Endothelial cell of umbilical vein (primary cell): Measurements from ENCODE around the gene SLC22A17. TPM values are rescaled to one million over a fixed set of nuclear protein-coding genes. Genes with fewer than 3 reads are reported as not detected.

ENCODE experiments used
- BruUV-seq: library from RNA; stranded (reverse); fragments of 400-500 nt; replicated peaks from 2 replicates; lab custom pipeline; 2021; lab: Mats Ljungman, UMichigan
- CTCF ChIA-PET: fragments of 300-600, 350-600 bp; sonication (Branson Sonifier 250); formaldehyde crosslinking; loops from one replicate; lab custom pipeline; 2021; ENCODE audit warnings: antibody characterized with exemption, inconsistent platforms; lab: Charles Lee
- POLR2A ChIA-PET: fragments of 300-600, 350-600 bp; sonication (Branson Sonifier 250); formaldehyde crosslinking; loops from one replicate; lab custom pipeline; 2021; ENCODE audit warnings: antibody characterized with exemption, inconsistent platforms; lab: Charles Lee
- DNase-seq: peaks from one replicate; pipeline ENCODE4 v3.0.0-alpha.2; 2011; ENCODE audit warnings: low read depth, low spot score
- FAIRE-seq: peaks from 2 replicates; lab custom pipeline; 2011; peaks lifted over from hg19 to GRCh38; lab: Jason Lieb, UNC
- H2AFZ ChIP-seq: 2 replicates; pipeline ENCODE4 v1.6.0; 2012; ENCODE audit warnings: low read depth, low read length, control low read depth, inconsistent platforms
- H3K27ac ChIP-seq: 2 replicates; pipeline ENCODE4 v1.5.1; 2011; ENCODE audit warnings: low read depth, mild to moderate bottlenecking, control low read depth, low read length, moderate library complexity; ENCODE audit not compliant: insufficient read depth
- H3K27me3 ChIP-seq, 2 experiments: 2 replicates each; pipeline versions ENCODE4 v1.6.0 to v1.6.1; 2011; ENCODE audit warnings: low read length in 2 of 2, mixed read lengths in 1 of 2; ENCODE audit not compliant: control insufficient read depth in 2 of 2, insufficient read depth in 2 of 2
- H3K36me3 ChIP-seq, 2 experiments: 2 replicates in 1 of 2; 3 replicates in 1 of 2; pipeline ENCODE4 v1.5.1; 2011; ENCODE audit warnings: low read length in 2 of 2, mild to moderate bottlenecking in 1 of 2, moderate library complexity in 1 of 2; ENCODE audit not compliant: control insufficient read depth in 2 of 2, insufficient read depth in 2 of 2; ENCODE audit errors: extremely low read depth in 1 of 2
- H3K4me1 ChIP-seq: 3 replicates; pipeline ENCODE4 v1.5.1; 2011; ENCODE audit warnings: mild to moderate bottlenecking, low read length; ENCODE audit not compliant: control insufficient read depth, insufficient read depth; ENCODE audit errors: extremely low read depth
- H3K4me2 ChIP-seq: 2 replicates; pipeline ENCODE4 v1.6.1; 2011; ENCODE audit warnings: low read length, control low read depth, mixed read lengths; ENCODE audit not compliant: insufficient read depth
- H3K4me3 ChIP-seq, 3 experiments: fragments of 200-600 bp in 1 of 3; sonication (generic), shearing (Covaris generic) in 1 of 3; replicated peaks in 1 of 3; 2 replicates each; pipeline ENCODE4 v1.5.1; 2011 to 2016; ENCODE audit warnings: control low read depth in 3 of 3, low read length in 3 of 3, mild to moderate bottlenecking in 2 of 3, inconsistent platforms in 1 of 3, low read depth in 1 of 3, moderate library complexity in 1 of 3; ENCODE audit not compliant: insufficient read depth in 1 of 3
- H3K79me2 ChIP-seq: 2 replicates; pipeline ENCODE4 v1.6.0; 2012; ENCODE audit warnings: low read length, inconsistent platforms; ENCODE audit not compliant: control insufficient read depth, insufficient read depth
- H3K9ac ChIP-seq: replicated peaks from 2 replicates; pipeline ENCODE3; 2011; ENCODE audit warnings: low read length, control low read depth; ENCODE audit not compliant: insufficient read depth; ENCODE audit errors: extremely low read depth
- H3K9me1 ChIP-seq: replicated peaks from 3 replicates; pipeline ENCODE4 v1.6.0; 2011; ENCODE audit warnings: mild to moderate bottlenecking, low read length; ENCODE audit not compliant: control insufficient read depth, insufficient read depth; ENCODE audit errors: extremely low read depth
- H3K9me3 ChIP-seq: replicated peaks from 2 replicates; pipeline ENCODE4 v1.5.1; 2012; ENCODE audit warnings: low read length, inconsistent platforms; ENCODE audit not compliant: control insufficient read depth, insufficient read depth
- H4K20me1 ChIP-seq: replicated peaks from 2 replicates; pipeline ENCODE3; 2011; ENCODE audit warnings: mild to moderate bottlenecking, low read length; ENCODE audit not compliant: control insufficient read depth, insufficient read depth; ENCODE audit errors: extremely low read depth
- CTCF ChIP-seq, 2 donors: IDR thresholded peaks; 1 replicate in 1 of 2; 2 replicates in 1 of 2; pipeline ENCODE4 v1.5.1; 2011; ENCODE audit warnings: low read length in 2 of 2, mild to moderate bottlenecking in 2 of 2, moderate library complexity in 2 of 2, control low read depth in 1 of 2, inconsistent platforms in 1 of 2, low read depth in 1 of 2; ENCODE audit not compliant: insufficient read depth in 1 of 2; ENCODE audit errors: extremely low read depth in 1 of 2
- EZH2 ChIP-seq: IDR thresholded peaks from 2 replicates; pipeline ENCODE4 v1.6.1; 2012; ENCODE audit warnings: borderline replicate concordance, low read depth, mild to moderate bottlenecking, moderate library complexity, low read length, inconsistent platforms; ENCODE audit not compliant: severe bottlenecking
- FOS ChIP-seq: IDR thresholded peaks from 2 replicates; pipeline ENCODE4 v1.6.1; 2011; ENCODE audit warnings: mild to moderate bottlenecking, low read length, moderate library complexity, borderline replicate concordance; ENCODE audit not compliant: insufficient read depth
- GATA2 ChIP-seq: IDR thresholded peaks from 2 replicates; pipeline ENCODE4 v1.7.0; 2011; ENCODE audit warnings: low read depth, mild to moderate bottlenecking, moderate library complexity, mixed read lengths, low read length; ENCODE audit not compliant: insufficient read length, insufficient read depth
- JUN ChIP-seq: IDR thresholded peaks from 2 replicates; pipeline ENCODE4 v1.6.1; 2011; ENCODE audit warnings: borderline replicate concordance, low read depth; ENCODE audit not compliant: insufficient read length, insufficient read depth
- MYC ChIP-seq: IDR thresholded peaks from one replicate; pipeline ENCODE4 v1.6.1; 2011; ENCODE audit warnings: mild to moderate bottlenecking, low read depth, low read length
- POLR2A ChIP-seq: IDR thresholded peaks from 2 replicates; pipeline ENCODE4 v1.6.1; 2012; ENCODE audit warnings: low read depth, mild to moderate bottlenecking, control low read depth, low read length
- POLR2AphosphoS5 ChIP-seq: IDR thresholded peaks from 2 replicates; pipeline ENCODE4 v1.6.1; 2012; ENCODE audit warnings: low read depth, mild to moderate bottlenecking, control low read depth, low read length, moderate library complexity; ENCODE audit not compliant: insufficient read depth
- dilution Hi-C: fragments of 300-500 bp; cut with MboI; formaldehyde crosslinking; loops from one replicate; pipeline ENCODE4 v1.15.0; 2019; ENCODE audit warnings: low sequenced_read_pairs; ENCODE audit not compliant: extremely low pct_ligation_motif_present
- intact Hi-C: fragments of 100-400 bp; cut with micrococcal nuclease; formaldehyde crosslinking; loops from one replicate; pipeline ENCODE4 v1.10.0; 2022
- polyA plus RNA-seq, 4 experiments: library from polyadenylated mRNA; depleted of rRNA in 3 of 4; stranded (reverse) in 3 of 4; unstranded in 1 of 4; fragments of >200 nt; gene quantifications; 2 replicates each; pipeline versions ENCODE4 v1.2.1 to v1.2.3, GENCODE V29; 2011 to 2012; ENCODE audit warnings: missing spikeins in 1 of 4
- total RNA-seq: library from RNA; stranded (reverse); gene quantifications from 2 replicates; pipeline ENCODE4 v1.2.3, GENCODE V29; 2021
- TF ChIP-seq, protein P1 (sequence below): IDR thresholded peaks from 2 replicates; pipeline ENCODE4 v1.6.1; 2011; ENCODE audit not compliant: insufficient read depth, insufficient read length

The SLC22A17 gene
- total and polyA plus RNA-seq, 2 donors (not counting 3 experiments of a cell fraction or from before 2014, with no cell fraction given), result 2.9 to 4.6 TPM

GRCh38 chr14:23396126-23396525 is 43.4 kb upstream of the SLC22A17 start:
- TF ChIP-seq GATA2 (no peak), POLR2A (no peak), FOS (no peak), MYC (no peak), JUN (no peak), POLR2AphosphoS5 (no peak), EZH2 (no peak), CTCF (IDR thresholded peaks at IDR 0.05; ENCODE audit: extremely low read depth in 1 of 2, insufficient read depth in 1 of 2, low read depth in 1 of 2, low read length in 2 of 2) (no peak)
- TF ChIP-seq, protein P1, sequence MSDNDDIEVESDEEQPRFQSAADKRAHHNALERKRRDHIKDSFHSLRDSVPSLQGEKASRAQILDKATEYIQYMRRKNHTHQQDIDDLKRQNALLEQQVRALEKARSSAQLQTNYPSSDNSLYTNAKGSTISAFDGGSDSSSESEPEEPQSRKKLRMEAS, result no peak
- dilution Hi-C loops, result no loop called here
- Histone ChIP-seq H3K9me3 (no peaks in the 10 kb centered on the region), H3K4me1 (no peaks in the 10 kb centered on the region), H3K9ac (no peak overlapping the region), H3K27me3 (no peaks in the 10 kb centered on the region), H3K4me2 (no peak overlapping the region), H3K9me1 (no peaks in the 10 kb centered on the region), H4K20me1 (no peaks in the 10 kb centered on the region), H3K79me2 (no peaks in the 10 kb centered on the region), H3K27ac (no peak overlapping the region), H2AFZ (no peak overlapping the region), H3K4me3 (no peak overlapping the region), H3K36me3 (no peaks in the 10 kb centered on the region)
- POLR2A ChIA-PET, result no interaction called here
- FAIRE-seq (no peak), DNase-seq (no peak)
- no TSS peak for BruUV-seq
- intact Hi-C loops, result no loop called here
- CTCF ChIA-PET, result no interaction called here
